Neural progenitor cell (in vitro differentiated cells): ENCODE measurements around the gene NHEJ1. TPM values are rescaled to one million over a fixed set of nuclear protein-coding genes. Genes with fewer than 3 reads are reported as not detected.
A peak's percentile ranks its signal among the peaks of the same experiment; 100 is the strongest.

ENCODE experiments used
- DNase-seq: peaks from one replicate; pipeline ENCODE4 v3.0.0-alpha.2; 2016; ENCODE audit warnings: low spot score
- H2AFZ ChIP-seq: fragments of 200-600 bp; sonication (generic); replicated peaks from 2 replicates; pipeline ENCODE4 v1.6.1; 2016; ENCODE audit warnings: antibody characterized with exemption
- H3F3A ChIP-seq: fragments of 200-600 bp; sonication (generic); 2 replicates; pipeline ENCODE4 v1.6.1; 2016; ENCODE audit warnings: antibody characterized with exemption, low read depth
- H3K27ac ChIP-seq: fragments of 200-600 bp; sonication (generic); 2 replicates; pipeline ENCODE4 v1.5.1; 2016; ENCODE audit warnings: mild to moderate bottlenecking
- H3K27me3 ChIP-seq: fragments of 200-600 bp; sonication (generic); 2 replicates; pipeline ENCODE4 v1.6.1; 2016; ENCODE audit warnings: mild to moderate bottlenecking, moderate library complexity
- H3K36me3 ChIP-seq: fragments of 200-600 bp; sonication (generic); 2 replicates; pipeline ENCODE4 v1.5.1; 2016
- H3K4me1 ChIP-seq: fragments of 200-600 bp; sonication (generic); 2 replicates; pipeline ENCODE4 v1.6.1; 2016; ENCODE audit warnings: mixed run types
- H3K4me2 ChIP-seq: fragments of 200-600 bp; sonication (generic); 2 replicates; pipeline ENCODE4 v1.6.1; 2016
- H3K4me3 ChIP-seq: fragments of 200-600 bp; sonication (generic); 2 replicates; pipeline ENCODE4 v1.5.1; 2016
- H3K79me2 ChIP-seq: fragments of 200-600 bp; sonication (generic); 2 replicates; pipeline ENCODE4 v1.6.1; 2016; ENCODE audit warnings: low read depth
- H3K9ac ChIP-seq: fragments of 200-600 bp; sonication (generic); 2 replicates; pipeline ENCODE4 v1.6.1; 2016
- H3K9me3 ChIP-seq: fragments of 200-600 bp; sonication (generic); 2 replicates; pipeline ENCODE4 v1.5.1; 2016; ENCODE audit warnings: low read depth
- H4K20me1 ChIP-seq: fragments of 200-600 bp; sonication (generic); 2 replicates; pipeline ENCODE4 v1.6.1; 2016; ENCODE audit warnings: low read depth
- H3K27ac Mint-ChIP-seq: 3 replicates; pipeline ENCODE4 v1.8.0; 2021; ENCODE audit warnings: mixed read lengths
- H3K27me3 Mint-ChIP-seq: 2 replicates; pipeline ENCODE4 v1.8.0; 2022; ENCODE audit warnings: low read depth, mild to moderate bottlenecking, inconsistent platforms, moderate library complexity, mixed read lengths; ENCODE audit not compliant: insufficient read depth
- H3K36me3 Mint-ChIP-seq: 3 replicates; pipeline ENCODE4 v1.8.0; 2021; ENCODE audit warnings: mixed read lengths
- H3K4me1 Mint-ChIP-seq: 3 replicates; pipeline ENCODE4 v1.8.0; 2021; ENCODE audit warnings: mixed read lengths
- H3K4me3 Mint-ChIP-seq: 3 replicates; pipeline ENCODE4 v1.8.0; 2021; ENCODE audit warnings: mild to moderate bottlenecking, moderate library complexity, mixed read lengths
- H3K9me3 Mint-ChIP-seq: 3 replicates; pipeline ENCODE4 v1.8.0; 2020; ENCODE audit warnings: mixed read lengths
- CTCF ChIP-seq: fragments of 200-600 bp; sonication (generic); IDR thresholded peaks from 2 replicates; pipeline ENCODE4 v1.5.1; 2017; ENCODE audit warnings: antibody characterized with exemption, mild to moderate bottlenecking
- EZH2 ChIP-seq: fragments of 200-600 bp; sonication (generic); IDR thresholded peaks from 2 replicates; pipeline ENCODE4 v1.6.1; 2017; ENCODE audit warnings: antibody characterized with exemption, mild to moderate bottlenecking, moderate library complexity
- EZH2phosphoT487 ChIP-seq: fragments of 200-600 bp; sonication (generic); IDR thresholded peaks from 2 replicates; pipeline ENCODE4 v1.6.1; 2017; ENCODE audit warnings: antibody characterized with exemption
- total RNA-seq: library from RNA; depleted of rRNA; stranded (reverse); fragments of >200 nt; gene quantifications from 2 replicates; pipeline ENCODE4 v1.2.3, GENCODE V29; 2015; ENCODE audit warnings: low replicate concordance

The NHEJ1 gene
- total RNA-seq, 1 donor from 2014 or later, result 25.5 TPM

- Histone ChIP-seq H4K20me1 (peaks cover 62% of the 10 kb centered on the region), H3K27me3 (peaks cover 100% of the 10 kb centered on the region), H3K4me3 (no peak overlapping the region), H3K4me2 (peak overlapping the region; percentile 57), H3K9me3 (no peaks in the 10 kb centered on the region), H3K4me1 (peaks cover 19% of the 10 kb centered on the region), H3F3A (peaks cover 17% of the 10 kb centered on the region), H3K79me2 (no peaks in the 10 kb centered on the region), H2AFZ (no peak overlapping the region), H3K9ac (no peak overlapping the region), H3K36me3 (no peaks in the 10 kb centered on the region), H3K27ac (no peak overlapping the region)
- no peak overlapping the region for H3K4me3 Mint-ChIP-seq
- DNase-seq, result peak; percentile 57
- H3K9me3 Mint-ChIP-seq, result peaks cover 3% of the 10 kb centered on the region
- H3K4me1 Mint-ChIP-seq, result peaks cover 8% of the 10 kb centered on the region
- peaks cover 68% of the 10 kb centered on the region for H3K27me3 Mint-ChIP-seq
- no peaks in the 10 kb centered on the region for H3K36me3 Mint-ChIP-seq
- no peak overlapping the region for H3K27ac Mint-ChIP-seq
- TF ChIP-seq EZH2phosphoT487, result peak; percentile 29
- TF ChIP-seq EZH2, result peak; percentile 58
- TF ChIP-seq CTCF, result no peak
Measured at GRCh38 chr2:219058541-219059374, 101.9 kb downstream of the NHEJ1 start.

- TF ChIP-seq EZH2, result peak; percentile 99
- peak; percentile 95 for TF ChIP-seq EZH2phosphoT487
- TF ChIP-seq CTCF, result peak; percentile 81
- H2AFZ ChIP-seq, result no peak overlapping the region
- H3K27me3 ChIP-seq, result peaks cover 100% of the 10 kb centered on the region
- H3K4me3 ChIP-seq, result no peak overlapping the region
- DNase-seq, result peak; percentile 92
- H3K9ac ChIP-seq, result no peak overlapping the region
- no peaks in the 10 kb centered on the region for H3K79me2 ChIP-seq
- Mint-ChIP-seq H3K4me3 (no peak overlapping the region), H3K36me3 (no peaks in the 10 kb centered on the region), H3K27ac (no peak overlapping the region), H3K4me1 (peaks cover 8% of the 10 kb centered on the region), H3K27me3 (peaks cover 68% of the 10 kb centered on the region), H3K9me3 (peaks cover 3% of the 10 kb centered on the region)
- H3K27ac ChIP-seq, result no peak overlapping the region
- H3F3A ChIP-seq, result peaks cover 14% of the 10 kb centered on the region
- peak overlapping the region; percentile 57 for H3K4me2 ChIP-seq
- H3K36me3 ChIP-seq, result no peaks in the 10 kb centered on the region
- H3K4me1 ChIP-seq, result peaks cover 13% of the 10 kb centered on the region
- H4K20me1 ChIP-seq, result peaks cover 53% of the 10 kb centered on the region
- no peaks in the 10 kb centered on the region for H3K9me3 ChIP-seq
Measured at GRCh38 chr2:219057709-219058540, 102.7 kb downstream of the NHEJ1 start.

- Histone ChIP-seq H3K4me3 (no peak overlapping the region), H4K20me1 (peaks cover 45% of the 10 kb centered on the region), H2AFZ (no peak overlapping the region), H3K9ac (no peak overlapping the region), H3K4me1 (peaks cover 8% of the 10 kb centered on the region), H3K27ac (no peak overlapping the region), H3F3A (peaks cover 9% of the 10 kb centered on the region), H3K36me3 (no peaks in the 10 kb centered on the region), H3K79me2 (no peaks in the 10 kb centered on the region), H3K27me3 (peaks cover 100% of the 10 kb centered on the region), H3K4me2 (peak overlapping the region; percentile 39), H3K9me3 (no peaks in the 10 kb centered on the region)
- no peak overlapping the region for H3K27ac Mint-ChIP-seq
- H3K9me3 Mint-ChIP-seq, result peaks cover 3% of the 10 kb centered on the region
- TF ChIP-seq CTCF (no peak), EZH2phosphoT487 (no peak), EZH2 (no peak)
- no peak overlapping the region for H3K4me3 Mint-ChIP-seq
- peak; percentile 35 for DNase-seq
- H3K27me3 Mint-ChIP-seq, result peaks cover 67% of the 10 kb centered on the region
- H3K36me3 Mint-ChIP-seq, result no peaks in the 10 kb centered on the region
- H3K4me1 Mint-ChIP-seq, result peaks cover 8% of the 10 kb centered on the region
Measured at GRCh38 chr2:219056896-219057708, 103.5 kb downstream of the NHEJ1 start.
